ENCODE measurements around the gene ACOXL. TPM values are rescaled to one million over a fixed set of nuclear protein-coding genes. Genes with fewer than 3 reads are reported as not detected.

ACOXL gene
- total RNA-seq, 4 donors from 2014 or later = 0.64 TPM; not detected in 3

DNA sequence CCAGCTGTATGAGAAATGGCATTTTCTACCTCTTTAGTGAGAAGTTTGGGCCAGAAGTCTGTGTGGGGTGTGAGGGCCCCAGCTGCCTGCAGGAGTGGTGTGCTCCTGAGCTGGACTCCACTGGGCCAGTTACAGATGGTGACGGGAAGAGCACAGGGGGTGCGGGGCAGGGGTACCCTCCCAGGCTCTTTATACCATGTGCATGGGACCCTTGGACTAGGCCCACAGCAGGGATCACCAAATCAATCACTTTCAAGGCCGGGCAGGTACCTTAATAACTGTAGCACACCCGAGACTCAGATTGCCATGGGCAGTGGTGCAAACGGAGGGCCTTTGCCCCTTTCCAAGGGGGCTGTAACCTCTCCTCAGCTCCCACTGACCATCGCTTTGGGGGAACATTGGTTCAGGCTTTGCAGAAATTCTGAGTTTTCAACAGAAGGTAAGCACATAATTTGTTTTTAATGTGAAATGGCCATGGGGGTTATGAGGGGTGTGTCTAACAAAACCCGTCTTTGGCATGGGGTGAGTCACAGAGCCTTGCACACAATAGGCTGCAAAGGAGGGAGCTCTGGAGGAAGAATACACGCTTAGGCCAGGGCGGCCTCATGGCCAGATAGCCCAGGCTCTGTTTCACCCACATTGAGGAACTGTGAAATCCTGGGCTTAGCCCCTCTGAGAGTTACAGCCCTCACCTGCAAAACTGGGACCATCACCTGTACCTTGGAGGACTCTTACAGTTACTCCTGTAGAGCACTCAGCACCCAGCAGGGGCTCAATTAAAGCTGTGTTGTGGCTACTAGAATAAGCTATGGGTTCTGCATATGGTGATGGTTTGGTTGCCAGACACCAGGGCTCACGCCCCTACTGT, 247.3 kb downstream of the ACOXL start:
- no peak overlapping the region for H3K4me3 ChIP-seq
- TF ChIP-seq POLR2A (IDR thresholded peaks at IDR 0.05) (no peak), POLR2AphosphoS5 (IDR thresholded peaks at IDR 0.05) (no peak), EP300 (IDR thresholded peaks at IDR 0.05) (no peak)
- TF ChIP-seq, protein P1, sequence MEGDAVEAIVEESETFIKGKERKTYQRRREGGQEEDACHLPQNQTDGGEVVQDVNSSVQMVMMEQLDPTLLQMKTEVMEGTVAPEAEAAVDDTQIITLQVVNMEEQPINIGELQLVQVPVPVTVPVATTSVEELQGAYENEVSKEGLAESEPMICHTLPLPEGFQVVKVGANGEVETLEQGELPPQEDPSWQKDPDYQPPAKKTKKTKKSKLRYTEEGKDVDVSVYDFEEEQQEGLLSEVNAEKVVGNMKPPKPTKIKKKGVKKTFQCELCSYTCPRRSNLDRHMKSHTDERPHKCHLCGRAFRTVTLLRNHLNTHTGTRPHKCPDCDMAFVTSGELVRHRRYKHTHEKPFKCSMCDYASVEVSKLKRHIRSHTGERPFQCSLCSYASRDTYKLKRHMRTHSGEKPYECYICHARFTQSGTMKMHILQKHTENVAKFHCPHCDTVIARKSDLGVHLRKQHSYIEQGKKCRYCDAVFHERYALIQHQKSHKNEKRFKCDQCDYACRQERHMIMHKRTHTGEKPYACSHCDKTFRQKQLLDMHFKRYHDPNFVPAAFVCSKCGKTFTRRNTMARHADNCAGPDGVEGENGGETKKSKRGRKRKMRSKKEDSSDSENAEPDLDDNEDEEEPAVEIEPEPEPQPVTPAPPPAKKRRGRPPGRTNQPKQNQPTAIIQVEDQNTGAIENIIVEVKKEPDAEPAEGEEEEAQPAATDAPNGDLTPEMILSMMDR (IDR thresholded peaks at IDR 0.05) = no peak
- 84% methylated on average over 8 of the region's 10 CpGs for WGBS
- H3K27me3 ChIP-seq = no peaks in the 10 kb centered on the region
- no peak for DNase-seq (ENCODE audit: low spot score in 2 of 2)
- H3K9me3 ChIP-seq = no peaks in the 10 kb centered on the region
- H3K4me1 ChIP-seq = no peaks in the 10 kb centered on the region
- no peak overlapping the region for H3K27ac ChIP-seq
- no peaks in the 10 kb centered on the region for H3K36me3 ChIP-seq

DNA sequence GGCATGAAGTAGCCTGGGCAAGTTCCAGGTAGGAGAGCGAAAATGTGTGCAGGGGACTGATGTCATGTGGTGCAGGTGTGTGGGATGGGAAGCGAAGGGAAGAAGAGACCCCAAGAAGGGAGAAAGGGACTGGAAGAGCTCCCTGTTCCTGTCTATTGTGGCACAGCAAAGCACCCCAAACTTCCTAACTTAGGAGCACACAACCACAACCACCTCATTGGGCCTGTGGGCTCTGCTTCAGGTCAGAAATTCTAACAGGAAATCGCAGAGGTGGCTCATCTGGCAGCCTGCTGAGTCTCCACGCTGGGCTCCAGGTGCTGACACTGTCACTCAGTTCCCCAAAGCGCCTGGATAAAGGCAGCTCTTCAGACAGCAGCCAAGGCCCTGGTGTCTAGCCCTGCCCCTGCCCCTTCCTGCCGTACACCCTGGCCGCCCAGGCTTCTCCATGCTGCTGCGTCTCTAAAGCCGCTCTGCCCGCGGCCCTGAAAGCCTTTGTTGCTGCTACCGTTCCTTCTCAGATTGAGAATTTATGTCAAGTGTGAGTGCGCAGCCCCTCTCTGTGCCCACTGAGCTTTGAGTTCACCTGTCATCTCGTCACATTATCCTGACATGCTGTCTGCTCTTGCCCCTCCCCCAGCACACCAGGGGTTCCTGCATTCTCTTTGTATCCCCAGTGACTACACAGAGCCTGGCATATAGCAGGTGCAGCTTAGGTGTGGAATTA, 248.1 kb downstream of the ACOXL start:
- no peaks in the 10 kb centered on the region for H3K27me3 ChIP-seq

DNA sequence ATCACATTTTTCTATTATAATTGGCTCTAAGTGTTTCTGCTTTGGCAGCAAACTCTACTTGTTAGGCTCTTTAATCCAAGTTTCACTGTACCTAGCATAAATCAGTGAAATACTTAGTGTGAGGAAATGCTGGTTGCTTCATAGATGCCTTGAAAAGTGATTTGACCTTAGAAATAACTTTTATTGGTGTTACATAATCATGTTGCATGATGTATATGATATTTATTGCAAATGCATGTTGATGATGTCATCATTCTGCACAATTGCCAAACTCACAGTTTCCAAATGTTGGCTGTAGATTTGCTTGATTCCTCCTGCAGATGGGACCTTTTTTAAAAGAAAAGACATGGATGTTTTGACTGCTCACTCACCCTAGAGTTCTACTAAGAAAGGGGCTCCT, 250.8 kb downstream of the ACOXL start:
- TF ChIP-seq, protein P1 (IDR thresholded peaks at IDR 0.05) = no peak
- TF ChIP-seq POLR2A (IDR thresholded peaks at IDR 0.05) (no peak), EP300 (IDR thresholded peaks at IDR 0.05) (no peak), POLR2AphosphoS5 (IDR thresholded peaks at IDR 0.05) (no peak)
- no peak overlapping the region for H3K4me3 ChIP-seq
- DNase-seq (ENCODE audit: low spot score in 2 of 2) = no peak
- H3K4me1 ChIP-seq = no peaks in the 10 kb centered on the region
- H3K36me3 ChIP-seq = no peaks in the 10 kb centered on the region
- H3K27ac ChIP-seq = no peak overlapping the region
- no peaks in the 10 kb centered on the region for H3K9me3 ChIP-seq
- no peaks in the 10 kb centered on the region for H3K27me3 ChIP-seq

More for the DNA sequence above, 248.1 kb downstream of the ACOXL start:
- no peaks in the 10 kb centered on the region for H3K36me3 ChIP-seq
- no peaks in the 10 kb centered on the region for H3K4me1 ChIP-seq
- TF ChIP-seq POLR2AphosphoS5 (IDR thresholded peaks at IDR 0.05) (no peak), EP300 (IDR thresholded peaks at IDR 0.05) (no peak), POLR2A (IDR thresholded peaks at IDR 0.05) (no peak)
- TF ChIP-seq, protein P1 (IDR thresholded peaks at IDR 0.05) = no peak
- no peaks in the 10 kb centered on the region for H3K9me3 ChIP-seq
- no peak for DNase-seq (ENCODE audit: low spot score in 2 of 2)
- WGBS = 80% methylated on average over 14 of the region's 14 CpGs
- H3K27ac ChIP-seq = no peak overlapping the region
- H3K4me3 ChIP-seq = no peak overlapping the region

DNA sequence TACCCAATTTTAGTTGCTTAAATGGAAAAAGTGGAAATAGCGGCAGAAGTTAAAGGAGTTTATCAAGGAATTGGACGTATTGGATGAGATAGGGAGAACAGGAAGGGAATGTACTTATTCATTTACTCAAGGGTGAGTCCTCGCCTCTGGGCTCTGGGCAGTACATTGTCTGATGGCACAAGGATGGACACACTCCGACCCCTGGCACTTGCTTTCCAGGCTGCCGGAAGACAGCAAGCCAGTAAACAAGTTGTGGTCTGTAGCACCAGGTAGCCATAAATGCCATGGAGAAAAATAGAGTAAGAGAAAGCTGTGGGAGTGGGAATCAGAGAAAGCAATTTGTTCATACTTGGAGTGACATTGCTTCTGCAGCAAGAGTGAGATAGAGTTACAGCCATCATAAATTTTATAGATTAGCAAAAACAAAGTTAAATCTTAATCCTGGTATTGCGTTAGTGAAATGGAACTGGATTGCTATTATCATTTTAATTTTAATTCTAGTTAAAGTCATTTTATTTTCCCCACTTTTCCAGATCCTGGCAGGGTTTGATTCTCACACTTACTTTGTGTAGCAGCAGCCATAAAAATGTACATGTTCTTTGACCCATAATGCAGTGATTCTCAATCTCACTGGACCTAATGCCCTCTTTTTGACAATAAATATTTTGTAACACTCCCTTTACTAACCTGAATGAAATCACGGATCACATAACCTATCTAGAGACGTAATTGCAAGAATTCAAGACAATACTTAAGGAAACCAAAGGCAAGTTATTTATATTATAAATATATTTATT, 252.5 kb downstream of the ACOXL start:
- no peak for TF ChIP-seq POLR2AphosphoS5 (IDR thresholded peaks at IDR 0.05)
- TF ChIP-seq EP300 (IDR thresholded peaks at IDR 0.05) = no peak
- TF ChIP-seq, protein P1 (IDR thresholded peaks at IDR 0.05) = no peak
- TF ChIP-seq POLR2A (IDR thresholded peaks at IDR 0.05) = no peak
- DNase-seq (ENCODE audit: low spot score in 2 of 2) = no peak
- Histone ChIP-seq H3K4me1 (no peaks in the 10 kb centered on the region), H3K27ac (no peak overlapping the region), H3K4me3 (no peak overlapping the region), H3K9me3 (no peaks in the 10 kb centered on the region), H3K27me3 (no peaks in the 10 kb centered on the region), H3K36me3 (no peaks in the 10 kb centered on the region)
- 87% methylated on average over 8 of the region's 8 CpGs for WGBS
